Ammon's horn (tissue), 1 donor: ENCODE results near the gene SREBF1.
A peak's percentile ranks its signal among the peaks of the same experiment; 100 is the strongest.

Source experiments
- DNase-seq: peaks from one replicate; pipeline ENCODE4 v3.0.0-alpha.2; 2016; ENCODE audit warnings: low spot score

SREBF1 gene

DNA sequence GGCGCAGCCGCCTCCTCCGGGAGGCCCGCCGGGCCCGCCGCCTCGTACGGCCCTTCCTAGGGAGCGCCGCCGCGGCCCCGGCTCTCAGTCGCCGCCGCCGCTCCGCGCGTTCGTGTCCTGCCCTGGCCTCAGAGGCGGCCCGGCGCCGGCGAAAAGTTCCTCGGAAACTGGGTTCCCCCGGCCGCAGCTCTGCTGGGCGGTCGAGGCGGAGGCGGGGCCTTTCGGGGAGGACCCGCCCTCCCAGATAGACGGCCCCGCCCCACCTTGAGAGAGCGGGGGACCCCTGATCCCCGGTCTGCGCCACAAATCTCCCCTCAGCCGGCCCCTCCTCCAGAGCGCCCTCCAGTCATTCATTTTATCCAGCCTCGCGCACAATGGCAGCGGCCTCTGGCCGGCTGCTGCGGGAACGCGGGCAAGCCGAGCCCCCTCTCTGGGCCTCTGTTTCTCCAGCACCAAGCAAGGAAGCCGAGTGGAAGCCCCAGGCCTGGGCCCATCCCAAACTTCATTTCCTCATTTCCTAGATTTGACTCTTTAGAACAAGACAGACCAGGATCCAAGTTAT is at the start of gene SREBF1:
SREBF1 (minus strand) TSS at position 169 of the 562 bp plus-strand sequence. CDS start 169 bp downstream, outside the sequence.
- DNase-seq: peak; percentile 76

- no peak for DNase-seq
These were observed 49.4 kb upstream of the SREBF1 start for GRCh38 chr17:17886226-17886625.

- peak; percentile 57 for DNase-seq
These were observed 47.9 kb upstream of the SREBF1 start for GRCh38 chr17:17884391-17885357.

GRCh38 chr17:17883801-17884200 is 47.0 kb upstream of the SREBF1 start:
- DNase-seq: no peak

DNA sequence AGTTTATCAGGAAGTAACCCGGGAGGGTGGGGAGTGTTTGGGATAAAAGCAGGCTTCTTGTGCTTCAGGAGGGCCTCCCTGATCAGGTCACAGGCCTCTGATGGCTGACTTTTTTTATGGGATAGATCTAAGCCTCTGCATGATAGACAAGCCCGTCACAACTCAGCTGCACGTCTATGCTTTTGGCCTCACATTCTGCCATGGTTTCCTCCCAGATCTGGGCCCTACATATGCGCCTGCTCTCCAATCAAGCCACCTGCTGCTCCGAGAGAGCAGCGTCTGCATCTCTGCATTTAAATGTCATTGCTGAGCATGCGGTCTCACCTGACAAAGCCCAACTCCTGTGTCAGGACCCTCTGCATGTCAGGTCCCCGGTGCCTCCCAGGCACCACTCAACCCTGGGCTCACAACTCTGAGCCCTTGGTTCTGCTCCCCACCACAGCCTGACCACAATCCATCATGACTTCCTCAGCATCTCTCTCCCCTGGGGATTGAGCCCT is 45.3 kb upstream of the SREBF1 start:
- no peak for DNase-seq

GRCh38 chr17:17880577-17881196 is 43.9 kb upstream of the SREBF1 start:
- no peak for DNase-seq

- DNase-seq: peak; percentile 63
These were observed 41.0 kb upstream of the SREBF1 start for GRCh38 chr17:17877529-17878358.

- no peak for DNase-seq
These were observed 40.3 kb upstream of the SREBF1 start for GRCh38 chr17:17876959-17877528.

- no peak for DNase-seq
These were observed 37.7 kb upstream of the SREBF1 start for GRCh38 chr17:17874478-17874877.

GRCh38 chr17:17873450-17873991 is 36.7 kb upstream of the SREBF1 start:
- peak; percentile 47 for DNase-seq

DNA sequence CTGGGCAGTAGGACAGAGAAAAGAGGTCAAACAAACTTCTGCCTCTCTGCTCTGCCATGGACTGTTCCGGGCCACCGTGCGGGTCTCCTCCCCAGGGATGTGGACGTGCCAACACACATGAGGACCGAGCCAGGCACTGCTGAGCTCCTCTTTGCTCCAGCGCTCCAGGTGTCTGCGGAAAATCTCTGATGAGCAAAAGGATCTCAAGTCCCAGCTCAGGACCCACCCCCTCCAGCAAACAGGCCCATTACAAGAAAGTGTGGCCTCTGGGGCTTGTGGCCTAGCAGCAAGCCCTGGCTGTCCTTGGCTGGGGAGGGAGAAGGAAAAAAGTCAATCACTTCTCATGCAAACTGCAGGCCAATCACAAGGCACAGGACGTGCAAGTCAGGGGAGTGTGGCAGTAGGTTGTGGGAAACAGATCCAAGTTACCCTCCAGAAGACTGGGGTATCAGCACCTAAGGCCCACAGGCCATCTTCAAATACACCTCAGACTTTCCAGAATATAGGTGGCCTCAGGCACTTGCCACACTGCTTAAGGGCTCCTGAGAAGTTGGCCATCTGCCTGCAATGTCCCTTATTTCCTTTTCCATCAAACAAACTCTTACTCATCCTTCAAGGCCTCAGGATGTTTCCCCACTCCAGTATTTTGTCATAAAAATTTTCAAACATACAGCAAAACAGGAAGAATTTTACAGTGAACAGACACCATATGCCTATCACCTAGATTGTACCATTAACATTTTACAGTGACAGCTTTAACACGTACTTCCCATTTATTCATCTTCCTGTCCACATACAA is 36.0 kb upstream of the SREBF1 start:
- DNase-seq: no peak

GRCh38 chr17:17871913-17872312 is 35.1 kb upstream of the SREBF1 start:
- DNase-seq: no peak

DNA sequence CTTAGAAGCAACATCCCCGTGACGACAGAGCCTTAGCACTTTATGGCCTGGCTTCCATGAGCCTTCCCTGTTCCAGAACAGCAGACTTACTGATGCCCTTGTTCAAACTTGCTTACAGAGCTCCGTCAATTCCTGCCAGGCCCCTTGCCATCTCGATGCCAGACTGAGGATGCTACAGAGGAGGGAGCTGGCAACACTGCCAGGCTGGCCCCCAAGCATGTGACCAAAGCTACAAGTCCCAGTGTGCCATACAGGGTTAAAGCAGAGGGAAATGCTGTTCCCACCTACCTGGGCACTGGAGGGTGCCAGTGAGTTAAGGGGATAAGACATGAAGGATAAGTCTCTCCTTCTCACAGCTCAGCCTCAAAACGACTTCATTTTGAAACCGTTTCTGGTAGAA is 33.5 kb upstream of the SREBF1 start:
- DNase-seq: no peak

DNA sequence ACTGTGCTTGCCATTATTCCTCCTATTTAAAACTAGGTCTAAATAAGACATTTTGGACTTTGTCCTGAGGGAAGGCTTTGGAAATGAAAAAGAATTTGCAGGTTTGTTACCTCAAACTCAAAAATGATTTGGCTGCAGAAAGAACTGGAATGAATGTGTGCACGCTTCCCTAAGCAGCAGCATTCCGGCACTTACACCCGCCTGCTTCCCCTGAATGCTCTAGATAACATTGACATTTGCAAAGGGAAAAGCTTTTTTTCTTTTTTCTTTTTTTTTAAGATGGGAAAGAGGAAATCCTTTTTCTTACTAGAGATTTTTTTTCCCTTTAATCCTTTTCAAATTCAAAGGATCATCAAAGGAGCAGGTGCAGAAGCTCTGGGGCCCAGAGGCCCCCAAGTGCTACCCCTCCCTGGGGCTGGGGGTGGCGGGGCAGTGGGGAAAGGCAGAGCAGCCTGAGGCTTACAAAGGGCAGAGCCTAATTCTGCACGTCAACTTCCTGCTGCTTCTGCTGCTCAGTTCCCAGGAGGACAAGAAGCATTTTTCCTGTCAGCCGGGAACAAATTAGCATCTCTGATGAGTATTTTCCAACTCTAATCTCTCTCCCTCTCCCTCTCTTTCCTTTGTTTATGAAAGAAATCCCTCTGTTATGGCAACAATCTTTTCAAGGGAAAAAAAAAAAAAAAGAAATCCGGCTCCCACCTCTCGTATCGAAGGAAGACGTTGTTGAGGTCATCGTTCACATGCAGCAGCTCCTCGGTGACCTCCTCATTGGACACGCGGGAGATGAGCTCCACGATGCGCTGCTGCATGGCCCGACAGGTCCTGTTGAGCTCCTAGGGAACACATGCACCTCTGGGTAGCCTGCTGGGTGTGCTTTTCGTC is 32.1 kb upstream of the SREBF1 start:
- DNase-seq: no peak

GRCh38 chr17:17866897-17867296 is 30.1 kb upstream of the SREBF1 start:
- no peak for DNase-seq

- no peak for DNase-seq
These were observed 29.6 kb upstream of the SREBF1 start for GRCh38 chr17:17866425-17866824.

GRCh38 chr17:17865035-17865434 is 28.2 kb upstream of the SREBF1 start:
- DNase-seq: no peak

DNA sequence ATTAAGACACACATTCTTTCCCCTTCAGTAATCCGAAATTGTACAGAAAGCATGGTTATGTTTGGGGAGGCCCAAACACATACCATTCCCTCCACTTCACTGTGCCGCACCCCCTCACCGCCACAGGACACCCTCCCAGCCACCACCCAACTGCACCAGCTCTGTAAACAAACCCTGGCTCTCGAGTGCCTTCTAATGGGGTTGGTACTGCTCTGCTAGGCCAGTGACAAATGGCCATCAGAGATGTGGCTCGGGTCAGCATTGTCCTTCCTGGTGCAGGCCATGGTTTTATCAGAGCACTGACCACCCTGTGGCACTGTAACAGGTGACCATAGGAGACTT is 24.0 kb upstream of the SREBF1 start:
- DNase-seq: no peak
